Activated naive CD4-positive, alpha-beta T cell treated with anti-CD3 and anti-CD28 coated beads, Interleukin-2, amount 50 U/mL, for 72 hours (primary cell): ENCODE measurements around the gene HRCT1. TPM values are rescaled to one million over a fixed set of nuclear protein-coding genes. Genes with fewer than 3 reads are reported as not detected.
A peak's percentile ranks its signal among the peaks of the same experiment; 100 is the strongest.
"Not testable (repeated sequence)": the region's sequence is repeated elsewhere in the genome, so short reads cannot be mapped to it uniquely, and the experiment has no call there.

ENCODE experiments used
- ATAC-seq, 2 donors: fragments of 150-1000 bp; cut with Tn5 transposase; 2 replicates each; pipeline ENCODE4 v1.10.0; 2021; ENCODE audit warnings: mild to moderate bottlenecking in 2 of 2, moderate library complexity in 2 of 2
- DNase-seq, 2 donors: peaks; one replicate each; pipeline ENCODE4 v3.0.0; 2021 to 2022; ENCODE audit warnings: low spot score in 2 of 2
- H3K27ac Mint-ChIP-seq, 2 donors: one replicate each; pipeline ENCODE4 v1.8.0; 2022; ENCODE audit warnings: mild to moderate bottlenecking in 2 of 2, mixed read lengths in 2 of 2
- H3K36me3 Mint-ChIP-seq, 2 donors: one replicate each; pipeline ENCODE4 v1.8.0; 2022; ENCODE audit warnings: mixed read lengths in 2 of 2
- H3K9me3 Mint-ChIP-seq, 2 donors: one replicate each; pipeline ENCODE4 v1.8.0; 2022; ENCODE audit warnings: mixed read lengths in 2 of 2
- total RNA-seq, 2 donors: library from RNA; stranded (reverse); gene quantifications; one replicate each; pipeline ENCODE4 v1.2.3, GENCODE V29; 2022

HRCT1 gene
- total RNA-seq, 2 donors from 2014 or later = not detected

GRCh38 chr9:35909687-35910612, 3.9 kb downstream of the HRCT1 start:
- ATAC-seq = no peak
- no peaks in the 10 kb centered on the region for H3K9me3 Mint-ChIP-seq
- peak overlapping the region in 1 of 2 donors; percentile 76 for H3K27ac Mint-ChIP-seq
- H3K36me3 Mint-ChIP-seq = no peaks in the 10 kb centered on the region
- no peak for DNase-seq

- Mint-ChIP-seq H3K9me3 (no peaks in the 10 kb centered on the region), H3K27ac (peak overlapping the region; percentile 76 to 95), H3K36me3 (no peaks in the 10 kb centered on the region)
- ATAC-seq (peak; percentile 51 to 69), DNase-seq (peak in 1 of 2 donors; percentile 33)
These were observed 4.8 kb downstream of the HRCT1 start for GRCh38 chr9:35910613-35911359.

- DNase-seq = no peak
- H3K27ac Mint-ChIP-seq = no peak overlapping the region
- ATAC-seq = no peak
- H3K36me3 Mint-ChIP-seq = no peaks in the 10 kb centered on the region
- no peaks in the 10 kb centered on the region for H3K9me3 Mint-ChIP-seq
These were observed 5.7 kb downstream of the HRCT1 start for GRCh38 chr9:35911690-35912089.

GRCh38 chr9:35912791-35913400, 6.9 kb downstream of the HRCT1 start:
- ATAC-seq = no peak
- Mint-ChIP-seq H3K9me3 (no peaks in the 10 kb centered on the region), H3K36me3 (no peaks in the 10 kb centered on the region), H3K27ac (no peak overlapping the region)
- no peak for DNase-seq

GRCh38 chr9:35913429-35913828, 7.4 kb downstream of the HRCT1 start:
- DNase-seq, H3K9me3 Mint-ChIP-seq, H3K36me3 Mint-ChIP-seq, ATAC-seq, H3K27ac Mint-ChIP-seq: not testable (repeated sequence)

- ATAC-seq (peak in 1 of 2 donors; percentile 44), DNase-seq (no peak)
- no peak overlapping the region for H3K27ac Mint-ChIP-seq
- H3K36me3 Mint-ChIP-seq = no peaks in the 10 kb centered on the region
- H3K9me3 Mint-ChIP-seq = no peaks in the 10 kb centered on the region
These were observed 8.4 kb downstream of the HRCT1 start for GRCh38 chr9:35914301-35914807.

- no peak for ATAC-seq
- no peak overlapping the region for H3K27ac Mint-ChIP-seq
- no peak for DNase-seq
- H3K36me3 Mint-ChIP-seq = no peaks in the 10 kb centered on the region
- no peaks in the 10 kb centered on the region for H3K9me3 Mint-ChIP-seq
These were observed 9.8 kb downstream of the HRCT1 start for GRCh38 chr9:35915681-35916294.

- no peaks in the 10 kb centered on the region for H3K36me3 Mint-ChIP-seq
- no peak for DNase-seq
- no peak for ATAC-seq
- H3K9me3 Mint-ChIP-seq = no peaks in the 10 kb centered on the region
- no peak overlapping the region for H3K27ac Mint-ChIP-seq
These were observed 11.3 kb downstream of the HRCT1 start for GRCh38 chr9:35917261-35917660.

- Mint-ChIP-seq H3K36me3 (no peaks in the 10 kb centered on the region), H3K9me3 (no peaks in the 10 kb centered on the region), H3K27ac (no peak overlapping the region)
- DNase-seq (no peak), ATAC-seq (no peak)
These were observed 12.8 kb downstream of the HRCT1 start for GRCh38 chr9:35918780-35919179.

- ATAC-seq (no peak), DNase-seq (no peak)
- Mint-ChIP-seq H3K36me3 (no peaks in the 10 kb centered on the region), H3K9me3 (no peaks in the 10 kb centered on the region), H3K27ac (no peak overlapping the region)
These were observed 13.4 kb downstream of the HRCT1 start for GRCh38 chr9:35919212-35920008.

GRCh38 chr9:35920051-35920620, 14.1 kb downstream of the HRCT1 start:
- no peaks in the 10 kb centered on the region for H3K9me3 Mint-ChIP-seq

GRCh38 chr9:35923598-35923926, 17.6 kb downstream of the HRCT1 start:
- Mint-ChIP-seq H3K9me3 (no peaks in the 10 kb centered on the region), H3K27ac (peak overlapping the region in 1 of 2 donors; percentile 66), H3K36me3 (no peaks in the 10 kb centered on the region)
- no peak for ATAC-seq
- no peak for DNase-seq

More at GRCh38 chr9:35920051-35920620, 14.1 kb downstream of the HRCT1 start:
- H3K36me3 Mint-ChIP-seq = no peaks in the 10 kb centered on the region
- H3K27ac Mint-ChIP-seq = no peak overlapping the region
- DNase-seq (no peak), ATAC-seq (no peak)

- peak; percentile 97 to 100 for ATAC-seq
- no peak for DNase-seq
- Mint-ChIP-seq H3K9me3 (no peaks in the 10 kb centered on the region), H3K36me3 (no peaks in the 10 kb centered on the region), H3K27ac (peak overlapping the region; percentile 66 to 82)
These were observed 18.1 kb downstream of the HRCT1 start for GRCh38 chr9:35923927-35924763.

- Mint-ChIP-seq H3K36me3 (no peaks in the 10 kb centered on the region), H3K27ac (no peak overlapping the region), H3K9me3 (no peaks in the 10 kb centered on the region)
- DNase-seq (no peak), ATAC-seq (no peak)
These were observed 22.8 kb downstream of the HRCT1 start for GRCh38 chr9:35928591-35929452.
